ENCODE data around the gene CELSR1.

Gene CELSR1

DNA sequence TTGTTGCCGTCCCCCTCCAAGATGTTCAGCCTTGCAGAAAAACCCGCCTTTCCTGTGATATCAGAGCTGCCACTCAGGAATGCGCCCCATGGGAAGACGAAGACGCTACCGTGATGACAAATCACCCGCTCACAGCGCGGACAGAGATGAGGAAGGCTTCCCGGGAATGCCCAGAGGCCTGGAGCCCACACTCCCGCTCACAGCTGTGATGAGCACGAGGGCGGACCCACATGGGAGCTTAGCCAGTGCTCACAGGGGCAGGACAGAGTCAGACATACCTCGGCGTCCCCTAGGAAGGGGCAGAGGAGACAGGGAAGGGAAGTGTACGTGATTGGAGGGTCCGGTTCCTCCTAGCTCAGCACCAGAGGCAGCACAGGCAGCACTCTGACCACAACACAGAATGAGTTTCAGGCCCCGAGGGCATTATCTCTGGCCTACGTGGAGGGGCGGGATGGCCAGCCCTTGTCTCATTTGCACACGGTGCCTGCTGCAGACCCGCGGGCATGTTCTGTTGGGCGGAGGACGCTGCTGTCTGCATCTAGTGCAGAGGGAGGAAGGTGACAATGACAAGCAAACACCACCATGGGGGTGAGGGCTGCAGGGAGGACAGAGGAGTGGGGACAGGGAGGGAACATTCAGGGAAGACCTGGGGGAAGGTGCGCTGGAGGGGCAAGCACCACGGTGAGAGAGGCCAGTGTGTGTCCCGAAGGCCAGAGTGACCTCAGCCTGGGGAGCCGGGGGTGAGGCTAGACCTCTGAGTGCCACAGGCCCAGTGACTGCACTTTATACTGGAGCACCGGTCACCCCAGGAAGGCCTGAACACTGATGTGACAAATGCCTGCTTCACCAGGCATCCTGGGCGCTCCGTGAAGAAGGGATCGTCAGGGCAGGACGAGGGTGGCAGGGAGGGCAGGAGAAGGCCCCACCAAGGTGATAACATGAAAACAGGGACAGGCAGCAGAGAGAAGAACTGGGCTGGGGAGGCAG lies 79.6 kb downstream of the CELSR1 start:
- no peak for DNase-seq

DNA sequence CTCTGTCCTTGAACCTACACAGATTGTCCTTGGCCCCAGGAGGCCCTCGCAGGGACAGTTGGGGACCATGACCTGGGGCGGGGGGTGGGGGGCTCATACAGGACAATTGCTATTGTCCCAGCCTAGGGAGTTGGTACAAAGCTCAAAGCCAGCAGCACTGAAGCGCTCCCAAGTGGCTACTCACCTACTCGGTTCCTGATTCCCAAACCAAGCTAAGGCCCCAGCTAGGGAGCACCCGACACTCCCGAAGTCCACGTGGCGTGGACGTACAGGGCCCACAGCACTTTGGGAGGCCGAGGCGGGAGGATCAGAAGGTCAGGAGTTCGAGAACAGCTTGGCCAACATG lies 80.6 kb downstream of the CELSR1 start:
- no peak for DNase-seq

DNA sequence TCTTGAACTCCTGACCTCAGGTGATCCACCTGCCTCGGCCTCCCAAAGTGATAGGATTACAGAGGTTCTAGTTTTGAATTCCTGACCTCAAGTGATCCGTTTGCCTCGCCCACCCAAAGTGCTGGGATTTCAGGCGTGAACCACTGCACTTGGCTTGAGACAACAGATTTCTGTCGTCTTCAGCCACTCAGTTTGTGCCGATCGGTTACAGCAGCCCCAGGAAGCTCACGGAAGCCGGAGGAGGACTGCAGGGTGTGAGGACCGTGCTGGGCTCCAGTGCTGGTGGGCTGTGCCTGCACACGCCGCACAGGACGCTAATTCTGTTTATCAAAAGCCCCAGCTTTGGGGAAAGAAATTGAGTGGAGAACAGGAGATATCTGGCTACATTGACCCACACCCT lies 82.0 kb downstream of the CELSR1 start:
- no peak for DNase-seq

DNA sequence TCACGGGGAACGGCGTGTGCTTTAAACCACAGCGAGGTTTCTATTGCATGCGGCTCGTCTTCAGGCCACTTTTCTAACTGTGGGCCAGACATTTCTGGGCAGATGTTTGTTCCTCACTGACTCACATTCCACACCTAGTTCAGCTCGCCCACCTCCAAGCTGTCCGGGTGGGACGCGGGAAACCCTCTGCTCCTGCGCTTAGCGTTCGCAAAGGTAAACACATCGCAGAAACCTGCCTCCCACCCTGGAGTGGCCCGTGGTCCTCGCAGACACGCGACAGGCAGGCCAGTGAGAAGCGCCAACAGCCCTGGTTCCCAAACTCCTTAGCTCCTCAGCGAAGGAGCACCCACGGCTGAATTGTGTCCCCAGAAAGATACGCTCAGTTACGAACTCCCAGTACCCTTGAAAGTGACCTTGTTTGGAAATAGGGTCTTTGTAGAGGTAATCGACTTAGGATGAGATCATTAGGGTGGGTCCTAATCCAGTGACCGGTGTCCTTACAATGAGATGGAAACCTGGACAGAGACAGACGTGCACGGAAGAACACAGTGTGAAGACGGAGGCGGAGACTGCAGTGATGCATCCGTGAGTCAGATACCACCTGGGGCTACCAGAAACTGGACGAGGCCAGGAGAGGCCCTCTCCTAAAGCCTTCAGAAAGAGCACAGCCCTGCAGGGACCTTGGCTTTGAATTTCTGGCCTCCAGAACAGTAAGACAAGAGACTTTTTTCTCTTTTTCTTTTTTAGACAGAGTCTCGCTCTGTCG lies 82.7 kb downstream of the CELSR1 start:
- no peak for DNase-seq

DNA sequence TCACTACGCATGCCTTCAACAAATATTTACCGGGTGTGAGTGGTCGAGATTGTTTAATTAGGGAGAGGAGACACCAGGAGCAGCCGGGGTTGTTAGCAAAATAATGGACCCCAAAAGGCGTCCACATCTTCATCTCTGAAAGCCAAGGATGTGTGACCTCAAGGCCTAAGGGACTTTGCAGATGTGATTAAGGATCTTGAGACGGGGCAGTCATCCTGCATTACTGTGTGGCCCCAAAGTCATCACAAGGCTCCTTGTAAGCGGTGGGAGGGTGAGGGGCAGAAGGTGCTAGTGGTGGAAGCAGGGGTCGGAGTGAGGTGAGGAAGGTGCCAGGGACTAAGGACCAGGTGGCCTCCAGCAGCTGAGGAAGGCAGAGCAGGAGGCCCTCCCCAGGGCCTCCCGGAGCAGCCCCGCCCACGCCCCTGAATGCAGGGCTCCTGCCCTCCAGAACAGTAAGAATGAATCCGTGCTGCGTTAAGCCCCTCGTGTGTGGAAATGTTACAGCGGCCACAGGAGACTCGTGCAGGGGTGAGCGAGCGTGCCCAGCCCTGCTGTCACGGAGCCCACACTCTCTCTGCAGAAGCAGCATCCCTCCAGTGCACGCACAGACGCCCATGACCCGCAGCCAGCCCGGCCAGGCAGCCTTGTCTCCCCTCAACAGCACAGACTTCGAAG lies 83.5 kb downstream of the CELSR1 start:
- no peak for DNase-seq

DNA sequence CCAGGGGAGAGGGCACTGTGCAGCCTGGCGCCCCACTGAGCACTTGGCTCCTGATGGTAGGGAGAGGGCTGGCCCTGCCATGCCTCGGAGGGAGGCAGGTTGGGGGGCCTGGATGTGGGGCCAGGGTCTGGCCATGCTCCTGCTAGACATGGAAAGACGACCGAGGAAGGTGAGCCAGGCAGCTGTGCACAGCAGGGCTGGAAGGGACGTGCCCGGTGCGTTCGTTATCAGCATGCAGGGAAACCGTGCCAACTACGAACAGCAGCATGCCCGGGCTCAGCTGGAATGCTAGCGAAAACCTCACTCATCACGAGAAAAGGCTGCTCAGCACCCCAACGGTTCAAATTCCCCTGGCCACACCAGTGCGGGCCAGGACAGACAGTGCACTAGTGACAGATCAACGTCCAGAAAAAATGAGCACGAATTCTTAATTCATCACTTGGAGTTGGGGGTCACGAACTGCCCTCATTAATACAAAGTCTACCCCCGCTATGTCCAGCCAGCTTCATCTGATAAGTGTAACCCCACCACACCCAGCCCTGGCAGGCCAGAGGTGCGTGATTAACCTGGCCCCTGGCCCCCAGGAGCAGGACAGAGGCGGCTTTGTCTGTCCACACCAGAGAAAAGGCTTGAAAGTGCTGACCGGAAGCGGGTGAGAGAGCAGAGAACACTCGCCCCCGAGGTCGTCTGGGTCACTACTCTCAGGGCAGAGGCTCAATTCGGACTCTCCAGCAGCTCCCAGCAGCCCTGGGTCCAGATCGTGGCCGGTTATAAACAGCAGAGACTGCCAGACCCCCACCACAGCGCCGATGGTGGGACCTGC lies 84.2 kb downstream of the CELSR1 start:
- no peak for DNase-seq

DNA sequence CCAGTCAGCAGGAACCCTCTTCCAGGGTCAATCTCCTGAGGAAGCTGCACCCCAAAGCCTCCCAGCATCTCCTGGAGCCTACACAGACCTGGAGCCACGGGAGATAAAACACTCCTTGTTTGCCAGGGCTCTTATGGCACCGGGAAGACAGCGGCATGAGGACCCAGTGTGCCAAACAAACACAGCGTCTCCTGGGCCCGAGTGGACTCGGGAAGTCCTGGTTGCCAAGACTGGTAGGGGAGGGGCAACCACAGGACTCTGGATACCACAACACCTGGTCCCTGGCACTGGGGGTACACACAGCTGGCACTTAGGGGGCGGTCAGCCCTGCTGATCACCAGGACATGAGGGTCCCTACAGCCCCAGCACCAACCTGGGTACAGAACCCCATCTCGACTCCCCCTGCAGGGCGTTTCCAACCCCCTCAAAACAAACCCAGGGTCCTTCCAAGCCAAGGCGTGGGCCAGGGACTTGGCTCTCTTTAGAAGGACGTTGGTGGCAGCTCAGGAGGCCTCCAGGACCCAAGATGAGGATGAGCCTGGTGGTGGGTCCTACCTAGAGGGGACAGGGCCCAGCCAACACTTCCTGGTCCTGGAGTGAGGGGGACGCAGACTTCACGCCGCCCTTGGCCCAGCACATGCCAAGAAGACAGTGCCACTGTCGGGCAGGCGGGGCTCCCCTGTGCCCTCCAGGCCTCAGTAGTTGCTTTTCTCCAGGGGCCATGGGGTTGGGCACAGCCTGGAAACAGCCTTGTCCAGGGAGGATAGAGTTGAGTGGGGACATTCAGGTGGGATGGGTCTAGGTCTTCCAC lies 85.0 kb downstream of the CELSR1 start:
- DNase-seq = no peak

DNA sequence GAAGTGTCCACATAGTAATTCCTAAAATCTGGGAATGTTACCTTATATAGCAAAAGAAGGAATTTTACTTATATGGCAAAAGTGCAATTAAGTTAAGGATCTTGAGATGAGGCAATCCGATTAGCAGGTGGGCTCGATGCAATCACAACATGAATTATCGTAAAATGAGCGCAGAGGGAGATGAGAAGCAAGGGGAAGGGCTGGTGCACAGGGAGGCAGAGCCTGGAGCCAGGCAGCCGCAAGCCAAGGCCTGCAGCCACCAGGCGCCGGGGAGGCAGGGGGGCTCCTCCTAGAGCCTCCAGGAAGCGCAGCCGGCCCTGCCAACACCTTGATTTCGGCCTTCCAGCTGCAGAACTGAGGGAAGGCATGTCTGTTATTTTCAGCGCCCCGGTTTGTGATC lies 85.7 kb downstream of the CELSR1 start:
- no peak for DNase-seq

DNA sequence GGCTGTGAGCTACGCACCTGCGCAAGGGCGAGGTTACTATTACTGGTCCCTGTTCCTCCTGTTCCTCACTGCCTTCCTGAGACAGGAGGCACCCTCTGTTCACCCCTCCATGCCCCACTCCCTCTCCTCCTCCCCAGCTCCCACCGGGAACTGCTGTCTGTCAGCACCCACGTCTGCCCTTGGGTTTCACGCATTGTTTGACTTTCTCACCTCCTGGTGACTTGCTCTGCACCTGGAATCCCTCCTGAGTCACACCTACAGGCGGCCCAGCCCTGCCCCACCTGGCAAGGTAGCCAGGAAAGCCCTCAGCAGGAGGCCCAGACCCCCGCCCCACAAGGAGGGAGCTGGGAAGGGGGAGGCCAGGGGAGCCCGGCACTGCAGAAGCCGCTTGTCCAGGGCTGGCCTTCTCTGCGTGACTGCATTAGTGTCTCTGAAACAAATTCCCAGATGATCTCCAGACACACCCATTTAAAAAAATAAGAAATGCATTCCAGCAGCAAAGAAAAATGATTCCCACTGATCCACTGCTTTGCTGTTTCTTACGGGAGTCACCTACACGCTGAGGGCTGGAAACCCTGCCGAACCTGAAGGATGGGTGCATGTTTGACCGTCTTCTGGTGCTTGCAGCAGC lies 86.4 kb downstream of the CELSR1 start:
- no peak for DNase-seq

DNA sequence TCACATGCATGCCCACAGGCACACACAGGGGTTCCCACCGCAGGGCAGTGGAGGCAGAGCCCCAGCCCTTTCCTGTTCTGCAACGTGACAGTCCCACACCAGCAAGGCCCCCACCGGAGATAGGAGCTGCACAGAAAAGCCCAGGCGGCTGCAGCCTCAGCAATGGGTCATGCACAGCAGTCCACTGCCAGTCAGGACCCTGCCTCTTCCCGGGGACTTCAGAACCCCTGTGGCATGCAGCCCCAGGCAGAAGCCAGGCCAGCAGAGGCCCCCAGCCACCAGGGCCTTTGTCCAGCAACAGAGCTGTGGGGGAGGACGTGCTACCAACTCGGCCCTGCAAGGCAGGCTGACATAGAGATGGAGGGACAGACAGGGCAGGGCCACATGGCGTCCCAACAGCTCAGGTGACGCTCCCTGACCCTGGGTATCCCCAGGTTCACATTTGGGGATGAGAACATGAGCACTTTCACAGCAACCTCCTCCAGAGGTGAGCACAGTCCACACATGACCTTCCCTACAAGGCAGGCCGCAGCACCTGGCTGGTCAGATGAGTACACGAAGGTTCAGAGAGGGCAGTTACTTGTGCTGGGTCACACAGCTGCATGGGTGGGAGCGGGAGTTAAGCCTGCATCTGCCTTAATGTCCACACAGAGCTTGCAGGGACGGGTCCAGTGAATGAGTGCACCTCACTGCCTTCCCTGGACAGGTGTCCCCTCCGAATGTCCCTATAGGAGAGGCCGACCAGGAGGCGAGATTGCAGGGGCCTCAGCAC lies 87.3 kb downstream of the CELSR1 start:
- no peak for DNase-seq

DNA sequence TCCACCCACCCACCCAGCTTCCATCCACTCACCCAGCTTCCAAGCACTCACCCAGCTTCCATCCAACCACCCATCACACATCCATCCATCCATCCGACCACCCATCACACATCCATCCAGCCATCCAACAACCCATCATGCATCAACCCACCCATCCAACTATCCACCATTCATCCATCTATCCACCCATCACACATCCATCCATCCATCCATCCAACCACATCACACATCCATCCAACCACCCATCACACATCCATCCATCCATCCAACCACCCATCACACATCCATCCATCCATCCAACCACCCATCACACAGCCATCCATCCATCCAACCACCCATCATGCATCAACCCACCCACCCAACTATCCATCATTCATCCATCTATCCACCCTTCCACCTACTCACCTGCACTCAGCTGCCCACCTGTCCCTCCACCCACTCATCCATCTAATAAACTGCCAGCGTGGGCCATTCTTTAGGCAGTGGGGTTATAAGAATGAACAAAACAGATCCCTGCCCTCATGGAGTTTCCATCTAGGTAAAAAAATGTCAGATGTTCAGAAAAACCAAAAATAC lies 88.2 kb downstream of the CELSR1 start:
- no peak for DNase-seq

DNA sequence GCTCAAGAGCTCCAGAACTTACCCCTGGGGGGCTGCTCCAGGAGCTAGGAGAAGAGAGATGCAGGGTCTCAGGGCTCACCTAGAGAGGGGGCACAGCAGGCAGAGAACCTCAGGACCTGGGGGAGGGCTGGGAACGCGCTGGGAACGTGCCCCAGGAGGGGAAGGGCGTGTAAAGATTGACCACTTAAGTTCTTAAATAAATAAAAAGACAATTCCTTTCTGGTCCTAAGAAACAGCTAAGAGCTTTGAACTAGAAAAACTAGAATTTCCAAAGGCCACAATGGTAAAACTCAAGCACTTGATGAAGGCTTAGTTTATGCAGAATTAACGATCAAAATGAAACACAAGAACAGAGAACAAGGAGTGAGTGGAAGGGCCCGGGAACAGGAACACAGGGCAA lies 89.1 kb downstream of the CELSR1 start:
- no peak for DNase-seq

DNA sequence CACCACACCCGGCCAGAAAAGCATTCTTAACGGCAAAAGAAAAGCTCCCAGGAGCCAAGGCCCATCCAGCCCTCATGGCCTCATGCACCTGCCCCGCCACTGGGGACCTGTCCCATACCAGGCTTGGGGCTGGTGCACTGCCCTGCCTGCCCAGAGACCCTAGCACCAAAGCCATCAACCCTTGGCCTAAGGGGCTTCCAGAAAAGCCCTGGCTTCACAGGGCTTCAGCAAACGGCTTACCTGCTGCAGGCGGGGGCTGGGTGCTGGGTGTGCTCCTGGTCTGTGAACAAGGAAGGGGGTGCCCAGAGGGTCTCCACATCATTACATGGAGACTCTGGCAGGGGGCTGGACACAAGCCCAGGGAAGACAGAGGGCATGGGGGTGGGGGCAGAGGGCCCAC lies 89.5 kb downstream of the CELSR1 start:
- no peak for DNase-seq

DNA sequence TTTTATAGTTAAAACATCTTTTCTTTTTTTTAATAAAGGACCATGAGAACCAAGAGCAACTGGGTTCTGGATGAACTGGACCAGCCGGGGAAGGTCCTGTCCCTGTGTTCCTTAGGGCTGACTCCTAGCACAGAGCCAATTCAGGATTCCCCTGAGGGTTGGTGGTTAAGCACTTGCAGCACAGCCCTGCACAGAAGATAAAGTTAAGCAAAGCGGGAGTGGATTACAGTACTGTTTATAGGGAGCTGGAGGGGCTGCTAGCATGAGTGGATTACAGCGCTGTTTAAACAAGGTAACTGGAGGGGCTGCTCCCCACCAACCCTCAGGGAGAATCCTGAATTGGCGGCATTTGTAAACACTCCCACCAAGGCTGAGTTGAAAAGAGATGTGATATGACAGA lies 90.6 kb downstream of the CELSR1 start:
- no peak for DNase-seq

DNA sequence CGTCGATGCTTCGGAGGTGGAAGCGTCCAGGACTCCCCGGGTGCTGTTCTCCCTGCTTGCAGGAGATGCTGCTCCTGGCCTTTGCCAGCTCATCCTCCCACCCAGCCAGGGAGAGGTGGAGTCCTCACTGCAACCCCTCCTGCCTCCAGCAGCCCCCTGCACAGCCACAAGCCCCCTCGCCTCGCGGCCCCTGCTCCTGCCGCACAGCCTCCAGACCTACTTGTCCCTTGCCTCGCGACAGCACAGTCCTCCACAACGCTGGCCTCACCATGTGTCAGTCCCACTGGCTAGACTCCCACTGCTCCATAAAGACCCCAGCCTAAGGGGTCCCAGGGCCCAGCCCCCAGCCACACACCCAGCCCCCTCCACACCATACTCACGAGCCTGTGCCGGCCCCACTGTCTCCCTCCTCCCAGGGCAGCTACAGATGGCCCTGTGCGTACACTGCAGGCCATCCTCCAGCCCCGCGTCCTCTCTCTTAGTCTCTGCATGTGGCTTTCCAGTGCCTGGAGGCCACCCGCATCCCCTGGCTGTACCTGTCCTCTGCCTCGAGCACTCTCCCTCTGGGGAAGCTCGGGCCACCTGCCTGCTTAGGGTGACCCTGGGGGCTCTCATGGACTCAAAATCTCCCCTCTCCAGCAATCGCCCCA lies 91.5 kb downstream of the CELSR1 start:
- DNase-seq = no peak

DNA sequence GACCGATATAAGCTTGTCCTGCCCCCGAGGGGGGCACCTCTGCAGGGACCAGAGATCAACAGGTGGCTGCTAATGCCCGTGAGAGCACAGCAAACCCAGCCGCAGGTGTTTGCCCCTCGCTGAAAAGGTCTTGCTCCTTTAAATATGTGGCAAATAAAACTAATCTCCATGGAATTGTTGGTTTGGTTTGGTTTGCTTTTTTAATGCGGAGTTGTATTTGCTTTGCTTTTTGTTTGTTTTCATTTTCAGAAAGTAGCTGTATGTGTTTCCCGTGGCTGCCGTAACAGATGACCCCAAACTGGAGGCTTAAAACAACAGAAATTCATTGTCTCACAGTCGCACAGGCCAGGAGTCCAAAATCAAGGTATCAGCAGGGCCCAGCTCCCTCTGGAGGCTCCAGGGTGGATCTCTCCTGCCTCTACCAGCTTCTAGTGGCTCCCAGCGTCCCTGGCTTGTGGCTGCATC lies 93.0 kb downstream of the CELSR1 start:
- no peak for DNase-seq

DNA sequence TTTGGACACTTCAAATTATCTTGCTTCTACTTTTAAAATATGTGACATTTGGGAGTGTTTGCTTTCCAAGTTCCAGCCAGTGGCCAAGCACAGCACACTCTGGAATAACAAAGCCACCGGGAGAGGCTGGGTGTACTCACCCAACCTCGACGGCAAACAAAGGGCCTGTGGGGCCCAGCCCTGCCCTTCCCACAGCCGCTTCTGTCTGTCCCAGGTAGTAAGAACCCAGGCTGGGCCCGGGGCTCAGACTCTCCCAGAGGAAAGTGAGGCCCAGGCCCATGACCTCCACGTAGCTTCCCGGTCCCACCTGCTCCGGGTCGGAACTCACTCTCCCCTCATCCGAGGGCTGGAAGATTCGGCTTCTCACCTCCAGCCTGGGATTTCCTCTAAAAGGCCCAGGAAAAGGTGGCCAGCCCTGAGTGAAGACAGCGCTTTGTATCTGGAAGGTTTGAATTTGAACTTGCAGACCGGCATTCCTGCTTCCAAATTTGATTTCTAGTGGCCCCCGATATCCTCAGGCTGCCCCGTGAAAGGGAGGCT lies 93.5 kb downstream of the CELSR1 start:
- DNase-seq = no peak

DNA sequence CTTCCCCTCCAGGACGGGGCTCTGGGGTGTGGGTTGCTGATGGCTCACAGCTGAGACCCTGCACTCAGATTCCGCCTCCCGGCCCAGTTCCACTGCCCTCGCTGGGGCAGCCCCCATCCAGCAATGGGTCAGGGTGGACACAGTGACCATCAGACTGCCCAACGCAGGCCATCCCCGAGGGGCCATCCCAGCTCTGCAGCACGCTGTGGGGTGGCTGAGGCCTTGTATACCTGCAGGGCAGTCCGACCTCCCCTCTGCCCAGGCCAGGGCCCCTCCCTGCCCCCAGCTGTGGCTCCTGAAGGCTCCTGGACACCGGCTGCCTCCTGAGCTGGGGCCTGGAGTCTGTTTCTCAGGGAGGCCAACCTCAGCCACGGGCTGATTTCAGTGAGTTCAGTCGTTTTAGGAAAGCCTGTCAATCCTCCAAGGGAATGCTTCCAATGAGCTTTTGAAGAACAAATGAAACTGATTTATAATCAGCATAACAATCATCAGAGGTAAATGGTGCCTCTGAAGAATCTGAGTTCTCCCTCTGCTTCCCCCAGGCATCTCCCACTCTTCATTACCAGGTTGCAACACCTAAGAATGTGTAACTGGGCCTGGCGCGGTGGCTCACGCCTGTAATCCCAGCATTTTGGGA lies 95.1 kb downstream of the CELSR1 start:
- DNase-seq = no peak

Data from NCI-H1930 (cell line).